MM.1S (cell line): Measurements from ENCODE around the gene RPS2.
"Not testable (repeated sequence)": the region's sequence is repeated elsewhere in the genome, so short reads cannot be mapped to it uniquely, and the experiment has no call there.

Experiments
- DNase-seq: peaks from one replicate; pipeline ENCODE4 v3.0.0-alpha.2; 2015
- H2AFZ ChIP-seq: fragments of 300-600 bp; sonication (generic); 2 replicates; pipeline ENCODE4 v1.6.0; 2016; ENCODE audit warnings: antibody characterized with exemption, low read length
- H3F3A ChIP-seq: fragments of 300-600 bp; sonication (generic); 2 replicates; pipeline ENCODE4 v1.6.1; 2016; ENCODE audit warnings: mild to moderate bottlenecking, antibody characterized with exemption, low read length, moderate library complexity, mixed read lengths; ENCODE audit not compliant: insufficient read depth
- H3K27ac ChIP-seq: fragments of 300-600 bp; sonication (generic); 2 replicates; pipeline ENCODE4 v1.5.1; 2016; ENCODE audit warnings: mild to moderate bottlenecking, low read length
- H3K27me3 ChIP-seq: fragments of 300-600 bp; sonication (generic); replicated peaks from 2 replicates; pipeline ENCODE4 v1.6.0; 2016; ENCODE audit warnings: low read length; ENCODE audit not compliant: insufficient read depth
- H3K36me3 ChIP-seq: fragments of 300-600 bp; sonication (generic); replicated peaks from 2 replicates; pipeline ENCODE4 v1.6.1; 2016; ENCODE audit warnings: mild to moderate bottlenecking, low read length, mixed read lengths; ENCODE audit not compliant: insufficient read depth
- H3K4me1 ChIP-seq: fragments of 300-600 bp; sonication (generic); 2 replicates; pipeline ENCODE4 v1.6.1; 2016; ENCODE audit warnings: low read length, mixed read lengths
- H3K4me2 ChIP-seq: fragments of 300-600 bp; sonication (generic); 2 replicates; pipeline ENCODE4 v1.6.0; 2016; ENCODE audit warnings: low read depth, low read length
- H3K4me3 ChIP-seq: fragments of 300-600 bp; sonication (generic); 2 replicates; pipeline ENCODE4 v1.5.1; 2016; ENCODE audit warnings: low read length, mixed read lengths
- H3K79me2 ChIP-seq: fragments of 300-600 bp; sonication (generic); 2 replicates; pipeline ENCODE4 v1.6.1; 2016; ENCODE audit warnings: mixed run types, low read length, mixed read lengths
- H3K9ac ChIP-seq: fragments of 300-600 bp; sonication (generic); 2 replicates; pipeline ENCODE4 v1.6.1; 2016; ENCODE audit warnings: low read length, mixed read lengths
- H3K9me2 ChIP-seq: fragments of 300-600 bp; sonication (generic); replicated peaks from 2 replicates; pipeline ENCODE4 v1.6.1; 2016; ENCODE audit warnings: mild to moderate bottlenecking, low read length, mixed read lengths; ENCODE audit not compliant: insufficient read depth
- H3K9me3 ChIP-seq: fragments of 300-600 bp; sonication (generic); replicated peaks from 2 replicates; pipeline ENCODE4 v1.6.1; 2016; ENCODE audit warnings: mild to moderate bottlenecking, low read length, mixed read lengths; ENCODE audit not compliant: insufficient read depth
- H4K20me1 ChIP-seq: fragments of 300-600 bp; sonication (generic); 2 replicates; pipeline ENCODE4 v1.6.1; 2016; ENCODE audit warnings: mild to moderate bottlenecking, low read length, moderate library complexity, mixed read lengths; ENCODE audit not compliant: insufficient read depth
- EZH2 ChIP-seq: fragments of 300-600 bp; sonication (generic); optimal IDR thresholded peaks from 2 replicates; pipeline ENCODE3; 2017; ENCODE audit warnings: low read depth, mild to moderate bottlenecking, antibody characterized with exemption, low read length, mixed read lengths
- EZH2phosphoT487 ChIP-seq: fragments of 300-600 bp; sonication (generic); IDR thresholded peaks from 2 replicates; pipeline ENCODE4 v1.6.1; 2018; ENCODE audit warnings: antibody characterized with exemption, low read length
- TF ChIP-seq, protein P1 (sequence below): fragments of 300-600 bp; sonication (generic); IDR thresholded peaks from 2 replicates; pipeline ENCODE4 v1.5.1; 2016; ENCODE audit warnings: antibody characterized with exemption, low read length, mixed read lengths

Gene RPS2

DNA sequence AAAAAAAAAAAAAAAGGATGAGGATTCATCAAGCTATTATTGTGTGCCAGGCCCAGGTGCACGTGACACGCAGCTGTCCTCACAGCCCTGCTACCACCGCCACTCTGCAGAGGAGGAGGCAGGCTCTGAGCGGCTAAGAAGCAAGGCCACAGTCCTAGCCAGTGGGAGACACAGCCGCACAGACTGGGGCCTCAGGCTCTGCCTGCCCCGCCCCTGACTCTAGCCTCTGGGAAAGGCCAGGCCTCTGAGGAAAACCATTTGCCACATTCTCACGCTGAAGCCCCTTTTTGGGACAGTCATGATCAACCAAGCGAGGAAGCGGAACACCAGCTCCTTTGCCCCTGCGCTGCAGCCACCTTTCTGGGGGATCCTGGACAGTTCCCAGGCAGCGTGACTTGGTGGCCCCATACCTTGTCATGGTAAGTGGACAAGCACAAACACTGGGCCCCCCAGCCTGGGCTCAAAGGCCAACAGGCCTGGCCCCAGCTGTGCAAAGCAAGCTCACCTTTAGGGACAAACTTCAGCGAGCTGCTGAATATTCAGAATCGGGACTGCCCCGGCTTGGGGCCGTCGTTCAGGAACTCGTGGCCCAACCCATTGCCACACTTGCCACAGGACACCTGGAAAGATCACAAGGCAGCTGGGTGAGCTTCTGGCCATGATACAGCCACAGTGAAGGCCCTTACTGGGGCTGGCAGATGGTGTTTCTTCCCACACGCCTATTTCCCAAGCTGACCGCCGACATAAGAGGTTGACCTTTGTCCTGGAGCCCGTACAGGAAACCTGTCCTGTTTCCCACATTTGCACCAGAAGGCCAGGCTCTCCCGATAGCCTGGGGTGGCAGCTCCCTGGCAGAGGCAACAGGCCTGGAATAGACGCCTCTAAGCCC, 24.1 kb downstream of the RPS2 start:
- DNase-seq = no peak

DNA sequence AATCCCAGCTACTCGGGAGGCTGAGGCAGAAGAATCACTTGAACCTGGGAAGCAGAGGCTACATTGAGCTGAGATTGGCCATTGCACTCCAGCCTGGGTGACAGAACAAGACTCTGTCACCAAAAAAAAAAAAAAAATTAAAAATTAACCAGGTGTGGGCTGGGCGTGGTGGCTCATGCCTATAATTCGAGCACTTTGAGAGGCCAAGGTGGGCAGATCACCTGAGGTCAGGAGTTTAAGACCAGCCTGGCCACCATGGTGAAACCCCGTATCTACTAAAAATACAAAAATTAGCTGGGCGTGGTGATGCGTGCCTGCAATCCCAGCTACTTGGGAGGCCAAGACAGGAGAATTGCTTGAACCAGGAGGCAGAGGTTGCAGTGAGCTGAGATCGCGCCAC, 24.8 kb downstream of the RPS2 start:
- not testable (repeated sequence) for H3K4me3 ChIP-seq, H3K9me2 ChIP-seq, H3K27ac ChIP-seq, H3K27me3 ChIP-seq, H3K36me3 ChIP-seq, H3F3A ChIP-seq, H2AFZ ChIP-seq, H4K20me1 ChIP-seq, H3K79me2 ChIP-seq, DNase-seq, H3K9ac ChIP-seq, H3K4me2 ChIP-seq, H3K4me1 ChIP-seq, H3K9me3 ChIP-seq

More for the DNA sequence above, 24.1 kb downstream of the RPS2 start:
- H3K27ac ChIP-seq = no peak overlapping the region
- no peak overlapping the region for H3K4me2 ChIP-seq
- H2AFZ ChIP-seq = no peak overlapping the region
- no peaks in the 10 kb centered on the region for H3F3A ChIP-seq
- H3K9me2 ChIP-seq = no peaks in the 10 kb centered on the region
- no peaks in the 10 kb centered on the region for H3K9me3 ChIP-seq
- H3K27me3 ChIP-seq = no peaks in the 10 kb centered on the region
- peaks cover 3% of the 10 kb centered on the region; the same call in 1 of the 2 replicates for H3K36me3 ChIP-seq
- TF ChIP-seq EZH2phosphoT487 (no peak), EZH2 (no peak)
- TF ChIP-seq, protein P1, sequence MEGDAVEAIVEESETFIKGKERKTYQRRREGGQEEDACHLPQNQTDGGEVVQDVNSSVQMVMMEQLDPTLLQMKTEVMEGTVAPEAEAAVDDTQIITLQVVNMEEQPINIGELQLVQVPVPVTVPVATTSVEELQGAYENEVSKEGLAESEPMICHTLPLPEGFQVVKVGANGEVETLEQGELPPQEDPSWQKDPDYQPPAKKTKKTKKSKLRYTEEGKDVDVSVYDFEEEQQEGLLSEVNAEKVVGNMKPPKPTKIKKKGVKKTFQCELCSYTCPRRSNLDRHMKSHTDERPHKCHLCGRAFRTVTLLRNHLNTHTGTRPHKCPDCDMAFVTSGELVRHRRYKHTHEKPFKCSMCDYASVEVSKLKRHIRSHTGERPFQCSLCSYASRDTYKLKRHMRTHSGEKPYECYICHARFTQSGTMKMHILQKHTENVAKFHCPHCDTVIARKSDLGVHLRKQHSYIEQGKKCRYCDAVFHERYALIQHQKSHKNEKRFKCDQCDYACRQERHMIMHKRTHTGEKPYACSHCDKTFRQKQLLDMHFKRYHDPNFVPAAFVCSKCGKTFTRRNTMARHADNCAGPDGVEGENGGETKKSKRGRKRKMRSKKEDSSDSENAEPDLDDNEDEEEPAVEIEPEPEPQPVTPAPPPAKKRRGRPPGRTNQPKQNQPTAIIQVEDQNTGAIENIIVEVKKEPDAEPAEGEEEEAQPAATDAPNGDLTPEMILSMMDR = no peak
- no peaks in the 10 kb centered on the region for H4K20me1 ChIP-seq
- H3K4me3 ChIP-seq = no peak overlapping the region
- H3K79me2 ChIP-seq = peaks cover 4% of the 10 kb centered on the region
- H3K9ac ChIP-seq = no peak overlapping the region
- no peaks in the 10 kb centered on the region for H3K4me1 ChIP-seq

DNA sequence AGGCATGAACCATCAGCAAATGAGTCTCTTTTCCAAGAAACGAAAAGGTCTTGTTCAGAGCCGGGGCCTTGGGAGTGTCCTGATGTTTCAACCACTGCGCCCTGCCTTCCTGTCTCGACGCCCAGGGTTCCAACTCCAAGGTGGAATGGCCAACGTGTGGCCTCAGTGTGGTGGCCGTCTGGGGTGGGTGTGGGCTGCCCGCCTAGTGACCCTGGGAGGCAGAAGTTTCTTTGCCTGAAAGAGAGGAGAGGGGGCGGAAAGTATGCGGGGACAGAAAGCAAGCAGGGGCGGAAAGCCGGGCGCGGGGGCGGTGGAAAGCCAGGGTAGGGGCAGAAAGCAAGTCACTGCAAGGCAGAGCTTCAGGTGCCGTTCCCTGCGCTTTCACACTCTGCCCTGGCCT, 25.7 kb downstream of the RPS2 start:
- no peaks in the 10 kb centered on the region for H3K9me2 ChIP-seq
- H3K9me3 ChIP-seq = no peaks in the 10 kb centered on the region
- peaks cover 4% of the 10 kb centered on the region for H3K79me2 ChIP-seq
- H3K4me1 ChIP-seq = no peaks in the 10 kb centered on the region
- no peak for DNase-seq
- H3F3A ChIP-seq = no peaks in the 10 kb centered on the region
- no peak overlapping the region for H3K4me2 ChIP-seq
- H3K9ac ChIP-seq = no peak overlapping the region
- H2AFZ ChIP-seq = no peak overlapping the region
- no peaks in the 10 kb centered on the region for H4K20me1 ChIP-seq
- H3K27me3 ChIP-seq = no peaks in the 10 kb centered on the region
- no peak overlapping the region for H3K4me3 ChIP-seq
- TF ChIP-seq, protein P1 = no peak
- TF ChIP-seq EZH2 (no peak), EZH2phosphoT487 (no peak)
- peaks cover 3% of the 10 kb centered on the region; the same call in 1 of the 2 replicates for H3K36me3 ChIP-seq
- H3K27ac ChIP-seq = no peak overlapping the region

DNA sequence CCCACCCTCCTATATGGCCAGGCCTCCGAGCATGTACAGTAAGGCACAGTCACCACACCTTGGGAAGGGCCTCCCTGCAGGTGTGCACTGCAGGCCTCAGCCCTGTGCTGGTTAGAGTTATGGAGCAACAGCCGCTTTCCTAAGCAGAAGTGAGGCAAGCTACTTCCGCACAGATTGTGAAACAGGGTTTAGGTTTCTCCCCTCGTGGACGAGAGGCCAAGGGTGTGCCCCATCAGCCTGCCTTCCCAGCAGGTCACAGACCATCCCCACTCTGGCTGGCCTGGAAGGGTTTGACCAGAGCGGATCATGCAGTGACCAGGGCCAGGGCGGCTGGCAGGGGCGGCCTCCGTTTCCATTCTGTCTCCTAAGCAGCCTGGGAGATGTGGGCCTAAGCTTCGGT, 26.3 kb downstream of the RPS2 start:
- no peaks in the 10 kb centered on the region for H3K4me1 ChIP-seq
- peaks cover 4% of the 10 kb centered on the region for H3K79me2 ChIP-seq
- H3K4me3 ChIP-seq = no peak overlapping the region
- no peaks in the 10 kb centered on the region for H3K9me3 ChIP-seq
- no peak overlapping the region for H3K9ac ChIP-seq
- no peak overlapping the region for H3K27ac ChIP-seq
- H3K27me3 ChIP-seq = no peaks in the 10 kb centered on the region
- peaks cover 3% of the 10 kb centered on the region; the same call in 1 of the 2 replicates for H3K36me3 ChIP-seq
- no peaks in the 10 kb centered on the region for H3F3A ChIP-seq
- DNase-seq = no peak
- H3K9me2 ChIP-seq = no peaks in the 10 kb centered on the region
- H4K20me1 ChIP-seq = no peaks in the 10 kb centered on the region
- no peak overlapping the region for H2AFZ ChIP-seq
- no peak for TF ChIP-seq EZH2
- TF ChIP-seq, protein P1 = no peak
- no peak for TF ChIP-seq EZH2phosphoT487
- no peak overlapping the region for H3K4me2 ChIP-seq
